Measurements from ENCODE around the gene LSM7.
A peak's percentile ranks its signal among the peaks of the same experiment; 100 is the strongest.

Gene LSM7

DNA sequence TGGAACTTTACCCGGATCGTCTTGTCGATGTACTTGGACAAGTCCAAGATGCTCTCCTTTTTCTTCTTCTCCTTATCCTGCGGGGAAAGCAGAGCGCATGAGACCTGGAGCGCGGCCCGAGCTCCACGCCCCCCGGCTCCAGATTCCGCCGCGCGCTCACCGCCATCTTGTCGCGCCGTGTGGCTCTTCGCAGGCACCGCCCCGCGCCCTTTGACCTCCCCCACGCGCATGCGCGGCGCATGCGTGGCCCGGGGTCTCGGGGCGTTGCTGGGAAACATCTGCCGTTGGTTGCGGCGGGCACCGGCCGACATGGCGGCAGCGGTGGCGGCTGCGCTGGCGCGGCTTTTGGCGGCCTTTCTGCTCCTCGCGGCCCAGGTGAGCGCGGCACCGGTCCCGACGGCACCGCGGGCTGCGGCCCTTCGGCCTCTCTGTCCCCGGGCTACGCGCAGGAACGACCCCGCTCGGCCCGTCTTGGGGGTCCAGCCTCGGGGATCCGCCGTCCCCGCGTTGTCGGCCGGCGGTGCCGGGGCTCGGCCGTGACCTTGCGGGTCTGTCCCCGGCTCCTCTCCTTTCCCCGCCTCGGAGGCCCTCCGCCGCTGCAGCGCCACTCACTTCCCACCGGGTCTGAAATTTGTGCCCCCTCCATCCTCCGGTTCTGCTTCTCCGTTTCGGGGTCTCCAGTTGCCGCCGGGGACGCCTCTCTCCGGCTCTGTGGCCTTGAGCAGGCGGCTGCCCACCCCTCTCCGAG, at the start of gene LSM7, which contains the start of gene SPPL2B:
LSM7 (minus strand) TSS at position 186 of the 748 bp plus-strand sequence; CDS start at position 166, 20 bp downstream.
SPPL2B (plus strand) TSS at position 284 of the 748 bp plus-strand sequence; CDS start at position 310, 26 bp downstream.
- DNase-seq: peak; percentile 89

GRCh38 chr19:2376784-2377519, 48.6 kb upstream of the LSM7 start:
- DNase-seq: no peak

DNA sequence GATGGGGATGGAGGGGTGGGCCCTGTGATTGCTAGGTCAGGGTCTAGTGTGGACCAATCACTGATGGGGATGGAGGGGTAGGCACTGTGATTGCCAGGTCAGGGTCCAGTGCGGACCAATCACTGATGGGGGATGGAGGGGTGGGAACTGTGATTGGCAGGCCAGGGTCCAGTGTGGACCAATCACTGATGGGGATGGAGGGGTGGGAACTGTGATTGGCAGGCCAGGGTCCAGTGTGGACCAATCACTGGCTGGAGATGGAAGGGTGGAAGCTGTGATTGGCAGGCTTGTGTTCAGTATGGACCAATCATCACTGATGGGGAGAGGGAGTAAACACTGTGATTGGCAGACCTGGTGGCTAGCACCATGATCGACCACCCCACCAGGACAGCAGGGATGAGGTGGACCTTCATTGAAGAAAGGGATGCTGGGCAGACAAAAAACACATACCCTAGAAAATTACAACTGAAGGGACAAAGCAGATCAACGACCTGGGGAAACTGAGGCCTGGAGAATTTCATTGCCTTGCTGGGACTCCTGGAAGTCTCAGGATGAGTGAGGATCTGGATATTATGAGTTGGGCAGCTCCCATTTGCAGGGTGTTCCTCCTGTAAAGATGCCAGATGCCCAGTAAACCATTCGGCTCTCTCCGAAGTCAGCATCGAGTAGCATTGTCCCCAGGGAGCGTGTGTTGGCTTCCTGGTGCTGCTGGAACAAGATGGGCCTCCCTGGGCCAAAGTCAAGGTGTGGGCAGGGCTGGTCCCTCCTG, 47.2 kb upstream of the LSM7 start:
- no peak for DNase-seq

DNA sequence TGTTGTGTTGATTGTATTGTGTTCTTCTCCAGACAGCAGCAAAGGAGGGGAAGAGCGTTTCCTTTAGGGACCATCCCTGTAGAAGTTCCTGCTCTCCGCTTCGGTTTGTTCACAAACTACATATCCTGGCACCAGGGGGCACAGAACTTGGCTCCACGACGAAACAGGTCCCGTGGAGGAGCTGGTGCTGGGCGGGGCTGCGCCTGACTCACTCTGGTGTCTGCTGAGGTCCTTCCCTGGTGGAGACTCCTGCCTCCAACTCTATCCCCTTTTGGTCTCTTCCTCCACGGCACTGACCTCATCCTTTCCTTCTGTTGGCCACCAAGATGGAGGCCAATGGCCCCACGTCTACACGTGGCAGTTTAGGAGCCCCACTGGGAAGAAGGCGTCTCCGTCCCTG, 46.4 kb upstream of the LSM7 start:
- no peak for DNase-seq

- no peak for DNase-seq
Observed at GRCh38 chr19:2372076-2372612, 43.8 kb upstream of the LSM7 start.

GRCh38 chr19:2371656-2372055, 43.3 kb upstream of the LSM7 start:
- DNase-seq: no peak

- DNase-seq: no peak
Observed at GRCh38 chr19:2365201-2365970, 37.0 kb upstream of the LSM7 start.

GRCh38 chr19:2363419-2363818, 35.0 kb upstream of the LSM7 start:
- no peak for DNase-seq

- no peak for DNase-seq
Observed at GRCh38 chr19:2362970-2363300, 34.5 kb upstream of the LSM7 start.

DNA sequence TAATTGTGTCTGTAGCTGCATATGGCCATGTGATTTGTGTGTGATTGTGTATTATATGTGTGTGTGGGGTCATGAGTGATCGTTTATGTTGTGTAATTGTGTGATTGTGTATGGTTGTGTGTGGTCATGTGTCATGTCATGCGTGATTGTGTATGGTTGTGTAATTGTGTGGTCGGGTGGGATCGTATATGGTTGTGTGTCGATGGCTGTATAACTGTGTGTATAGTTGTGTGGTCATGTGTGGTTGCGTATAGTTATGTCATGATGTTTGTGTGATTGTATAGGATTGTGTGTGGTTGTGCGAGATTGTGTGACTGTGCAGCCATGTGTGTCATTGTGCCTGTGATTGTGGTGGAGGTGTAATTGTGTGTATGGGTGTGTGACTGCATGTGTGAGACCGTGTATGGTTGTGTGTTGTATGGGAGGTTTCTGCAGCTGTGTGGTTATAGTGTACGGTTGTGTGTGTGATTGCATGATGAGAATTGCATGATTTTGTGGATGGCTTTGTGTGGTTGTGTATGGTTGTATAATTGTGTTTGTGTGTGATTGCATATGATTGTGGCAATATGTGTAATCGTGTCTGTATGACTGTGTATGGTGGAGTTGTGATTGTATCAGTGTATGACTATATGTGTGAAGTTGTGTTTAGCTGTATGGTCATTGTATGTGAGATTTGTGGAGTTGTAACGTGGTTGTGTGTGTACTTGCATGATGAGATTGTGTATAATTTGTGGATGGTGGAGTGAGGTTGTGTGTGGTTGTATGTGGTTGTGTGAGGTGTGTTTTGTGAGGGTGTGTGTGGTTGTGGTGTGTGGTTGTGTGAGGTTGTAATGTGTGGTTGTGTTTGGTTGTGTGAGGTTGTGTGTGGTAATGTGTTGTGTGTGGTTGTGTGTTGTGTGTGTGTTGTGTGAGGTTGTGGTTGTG, 33.9 kb upstream of the LSM7 start:
- DNase-seq: no peak

- DNase-seq: no peak
Observed at GRCh38 chr19:2361246-2362045, 33.1 kb upstream of the LSM7 start.

DNA sequence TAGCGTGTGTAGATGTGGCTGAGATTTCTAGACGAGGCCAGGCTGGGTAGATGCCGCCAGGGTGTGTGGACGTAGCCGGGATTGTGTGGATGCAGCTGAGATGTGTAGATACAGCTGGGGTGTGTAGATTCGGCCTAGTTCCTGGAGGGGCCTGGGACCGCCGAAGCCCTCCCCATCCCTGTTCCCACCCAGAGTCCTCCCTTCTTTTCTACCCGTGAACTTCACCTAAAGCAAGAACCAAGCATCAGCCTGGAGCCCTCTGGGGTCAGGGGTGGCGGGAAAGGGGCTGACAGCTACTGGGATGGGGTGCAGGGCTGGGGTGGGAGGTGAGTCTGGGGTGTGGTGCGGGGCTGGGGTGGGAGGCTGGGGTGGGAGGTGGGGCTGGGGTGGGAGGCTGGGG, 32.4 kb upstream of the LSM7 start:
- DNase-seq: no peak

GRCh38 chr19:2359992-2360685, 31.8 kb upstream of the LSM7 start, which contains the start of gene TMPRSS9:
Gene TMPRSS9 (plus strand): TSS chr19:2360265. CDS start chr19:2389786, 29,521 bp downstream.
- no peak for DNase-seq

DNA sequence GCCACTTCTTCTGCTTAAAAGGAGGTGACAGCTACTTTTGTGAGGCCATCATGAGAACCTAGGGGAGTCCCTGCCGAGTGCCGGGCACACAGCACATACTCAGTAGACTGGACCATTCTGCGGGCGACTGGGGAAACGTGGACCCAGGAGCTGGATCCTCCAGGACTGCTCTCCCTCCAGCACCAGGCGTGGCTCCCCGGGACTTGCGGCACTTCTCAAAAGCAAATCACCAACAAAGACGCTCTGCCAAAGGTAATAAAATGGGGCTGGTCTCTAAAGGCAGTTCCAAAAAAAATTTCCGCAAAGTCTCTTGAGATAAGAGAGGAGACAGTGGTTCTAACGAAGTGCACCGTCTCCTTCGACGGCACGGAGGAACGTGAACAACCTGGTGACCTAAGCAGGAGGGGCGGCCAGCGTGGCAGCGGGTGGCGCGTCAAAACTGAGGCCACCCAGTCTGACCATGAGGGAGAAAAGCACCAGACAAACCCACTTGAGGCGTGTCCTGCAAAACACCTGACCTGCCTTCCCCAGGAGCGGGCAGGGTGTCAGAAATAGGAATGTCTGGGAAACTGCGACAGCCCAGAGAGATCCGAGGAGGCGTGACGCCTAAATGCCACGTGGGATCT, 30.3 kb upstream of the LSM7 start:
- DNase-seq: no peak

DNA sequence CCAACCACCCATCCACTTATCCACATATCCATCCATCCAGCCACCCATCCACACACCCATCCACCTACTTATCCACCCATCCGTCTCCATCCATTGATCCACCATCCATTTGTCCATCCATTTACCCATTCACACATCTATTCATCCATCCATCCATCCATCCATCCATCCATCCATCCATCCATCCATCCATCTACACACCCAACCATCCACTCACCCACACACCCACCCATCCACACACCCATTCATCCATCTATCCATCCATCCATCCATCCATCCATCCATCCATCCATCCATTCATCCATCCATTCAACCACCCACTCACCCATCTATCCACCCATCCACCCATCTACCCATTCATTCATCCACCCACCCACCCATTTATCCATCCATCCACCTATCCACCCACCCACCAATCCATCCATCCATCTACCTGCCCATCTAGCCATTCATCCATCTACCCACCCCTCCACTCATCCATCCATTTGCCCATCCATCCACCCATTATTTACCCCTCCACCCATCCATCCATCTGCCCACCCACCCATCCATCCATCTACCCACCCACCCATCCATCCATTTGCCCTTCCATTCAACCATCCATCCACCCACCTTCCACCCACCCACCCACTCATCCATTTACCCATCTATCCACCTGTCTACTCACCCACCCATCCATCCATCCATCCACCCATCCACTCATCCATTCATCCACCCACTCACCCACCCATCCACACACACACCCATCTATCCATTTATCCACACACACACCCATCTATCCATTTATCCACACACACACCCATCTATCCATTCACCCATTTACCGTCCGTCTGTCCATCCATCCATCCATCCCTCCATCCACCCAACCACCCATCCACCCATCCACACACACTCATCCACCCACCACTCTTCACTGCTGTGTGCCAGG, 29.2 kb upstream of the LSM7 start:
- DNase-seq: no peak

GRCh38 chr19:2356036-2356646, 27.8 kb upstream of the LSM7 start:
- DNase-seq: no peak

- no peak for DNase-seq
Observed at GRCh38 chr19:2355168-2356035, 27.0 kb upstream of the LSM7 start.

Data from NCI-H82 (cell line).